Putamen (tissue), 1 donor: Measurements from ENCODE around the gene HDGF.

Experiments used
- DNase-seq: peaks from one replicate; pipeline ENCODE4 v3.0.0-alpha.2; 2016; ENCODE audit warnings: low spot score

HDGF gene

DNA sequence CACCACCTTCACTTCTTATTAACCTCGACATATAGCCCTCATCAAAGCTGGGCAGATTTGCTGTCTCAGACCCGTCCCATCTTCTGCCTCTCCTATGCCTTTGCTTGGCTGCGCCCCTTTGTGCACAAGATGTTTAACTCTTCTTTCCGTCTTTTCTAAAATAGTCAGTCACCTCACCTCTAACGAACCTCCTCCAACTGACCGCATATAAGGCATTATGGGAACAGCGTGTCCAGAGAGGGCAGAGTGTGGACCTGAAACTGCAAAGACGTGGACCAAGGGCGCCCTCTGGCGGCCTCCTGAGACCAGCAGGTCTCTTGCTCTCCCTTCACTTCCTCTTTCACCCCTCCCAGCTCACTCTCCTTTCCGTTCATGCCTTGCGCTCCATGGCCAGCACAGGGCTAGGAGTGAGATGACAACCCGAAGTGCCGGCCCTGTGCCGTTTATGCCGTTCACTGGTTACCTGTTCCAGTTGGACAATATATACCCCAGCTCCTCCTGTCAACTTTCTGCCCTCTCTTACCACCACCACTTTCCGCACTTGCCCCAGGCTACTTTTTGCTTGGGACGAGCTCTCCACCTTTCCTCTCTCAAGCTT is 25.7 kb downstream of the HDGF start:
- peak; percentile 80 for DNase-seq

DNA sequence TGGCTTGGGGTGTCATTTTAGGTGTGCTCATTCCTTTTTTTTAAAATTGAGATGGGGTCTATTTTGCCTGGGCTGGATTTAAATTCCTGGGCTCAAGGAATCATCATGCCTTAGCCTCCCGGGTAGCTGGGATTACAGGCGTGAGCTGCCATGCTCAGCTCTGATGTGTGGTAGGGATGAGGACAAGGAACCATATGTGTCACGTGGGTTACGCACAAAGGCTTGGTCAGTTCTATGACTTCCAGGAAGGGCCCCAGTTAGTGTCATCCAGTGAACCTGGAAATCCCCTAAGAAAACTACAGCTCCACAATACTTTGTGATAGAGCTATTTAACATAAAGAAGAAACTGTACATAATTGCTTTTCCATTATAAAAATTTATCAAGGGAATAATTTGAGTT is 29.9 kb downstream of the HDGF start:
- no peak for DNase-seq

DNA sequence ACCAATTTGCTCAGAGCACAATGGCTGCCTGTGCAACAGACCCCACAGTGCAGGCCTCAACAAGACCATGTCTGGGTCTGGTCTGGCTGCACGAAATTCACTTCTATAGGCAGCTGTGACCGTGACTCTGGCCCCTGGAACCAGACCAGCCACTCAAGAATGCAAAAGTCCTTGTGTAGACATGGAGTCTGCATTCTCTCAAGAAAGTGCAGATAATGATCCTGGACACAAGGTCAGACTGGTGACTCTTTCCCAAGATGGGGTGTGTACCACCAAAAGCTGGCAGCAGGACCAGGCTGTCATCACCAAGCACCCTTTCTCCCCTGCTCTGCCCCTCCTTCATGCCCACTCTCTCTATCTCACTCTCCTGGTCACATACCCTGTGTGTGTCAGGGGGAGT is 30.3 kb downstream of the HDGF start:
- no peak for DNase-seq

DNA sequence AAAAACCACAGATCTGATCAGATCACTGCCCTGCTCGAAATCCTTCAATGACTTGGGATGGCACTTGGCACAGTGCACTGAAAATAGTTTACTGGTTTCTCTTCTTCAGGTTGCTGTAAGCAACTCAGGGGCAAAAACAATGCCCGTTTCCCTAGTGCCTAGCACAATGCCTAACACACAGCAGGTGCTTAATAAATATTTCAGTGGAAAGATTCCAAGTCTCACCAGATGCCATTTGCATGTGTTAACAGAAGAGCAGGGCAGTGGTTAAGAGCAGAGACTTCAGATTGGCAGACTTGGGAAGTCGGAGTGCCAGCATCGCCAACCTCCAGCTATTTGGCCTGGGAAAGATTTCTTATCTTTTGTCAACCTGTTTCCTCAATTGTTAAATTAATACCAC is 34.1 kb downstream of the HDGF start:
- DNase-seq = no peak

DNA sequence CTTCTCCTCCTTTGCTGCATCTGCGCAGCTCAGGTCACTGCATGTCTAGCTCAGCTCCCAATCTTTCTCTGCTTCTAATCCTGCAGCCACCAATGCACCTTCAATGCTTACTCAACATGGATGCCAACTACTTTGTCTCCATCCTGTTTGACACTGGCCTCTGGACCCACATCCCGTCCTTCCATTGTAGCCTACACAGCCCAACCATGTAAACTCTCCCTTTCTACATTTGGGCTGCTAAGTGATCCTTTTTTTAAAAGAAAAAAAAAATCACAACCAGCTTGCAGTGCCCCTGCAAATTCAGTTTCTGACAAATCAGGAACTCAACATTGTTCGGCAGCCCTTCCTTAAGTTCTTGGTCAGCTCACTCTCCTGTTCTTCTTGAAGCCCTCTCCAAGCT is 36.6 kb downstream of the HDGF start:
- DNase-seq = no peak

DNA sequence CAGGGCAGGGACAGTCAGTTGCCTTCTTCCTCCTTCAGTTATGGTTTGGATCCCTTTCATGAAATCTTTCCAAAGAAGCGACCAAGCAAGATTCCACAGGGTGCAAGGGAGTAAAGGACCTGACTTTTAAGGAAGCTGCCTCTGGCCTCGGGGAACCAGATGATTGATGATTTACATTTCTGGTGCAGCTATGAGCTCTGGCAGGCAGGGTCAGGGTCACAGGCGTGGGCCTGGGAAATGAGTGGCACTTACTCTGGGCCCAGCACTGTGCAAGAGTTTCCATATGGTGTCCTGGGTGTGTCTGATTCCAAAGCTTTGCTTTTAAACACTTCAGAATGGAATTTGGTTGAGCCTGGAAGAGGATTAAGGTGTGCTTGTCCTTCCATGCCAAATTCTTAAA is 38.8 kb downstream of the HDGF start:
- DNase-seq = no peak

DNA sequence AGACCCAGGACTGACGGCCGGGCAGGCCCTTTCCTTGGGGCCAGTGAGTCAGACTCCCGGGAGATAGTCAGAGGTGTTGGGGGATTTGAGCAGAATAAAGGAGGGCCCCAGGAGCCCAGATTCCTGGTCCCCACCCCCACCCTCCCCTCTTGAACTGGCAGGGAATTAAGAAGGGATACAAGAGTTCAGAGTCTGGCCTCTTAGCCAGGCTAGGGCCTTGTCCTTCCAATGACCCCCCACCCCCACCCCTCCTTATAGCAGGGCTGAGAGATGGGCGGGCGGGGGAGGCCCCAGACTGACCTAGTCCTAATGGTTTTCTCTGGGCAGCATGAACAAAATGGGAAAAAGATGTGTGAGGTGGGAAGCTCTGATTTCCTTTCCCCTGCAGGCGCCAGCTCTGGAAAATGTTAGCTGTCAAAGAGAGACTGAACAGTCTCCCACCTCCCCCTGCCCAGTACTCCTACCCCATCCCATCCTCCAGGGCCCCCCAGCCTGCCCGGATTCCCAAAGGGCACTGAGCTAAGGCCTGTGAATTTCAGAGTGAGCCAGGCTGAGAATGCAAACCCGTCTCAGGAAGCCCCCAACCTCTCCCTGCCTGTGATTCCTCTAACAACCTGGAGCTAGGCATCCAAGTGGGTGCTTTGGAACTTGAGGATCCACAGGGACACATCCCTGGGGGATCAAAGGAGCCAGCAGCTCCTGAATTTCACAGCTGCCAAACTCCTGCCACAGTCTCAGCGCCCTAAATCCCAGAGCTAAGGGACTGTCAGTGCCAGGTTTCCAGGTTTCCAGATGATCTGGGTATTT is 40.3 kb downstream of the HDGF start:
- no peak for DNase-seq

DNA sequence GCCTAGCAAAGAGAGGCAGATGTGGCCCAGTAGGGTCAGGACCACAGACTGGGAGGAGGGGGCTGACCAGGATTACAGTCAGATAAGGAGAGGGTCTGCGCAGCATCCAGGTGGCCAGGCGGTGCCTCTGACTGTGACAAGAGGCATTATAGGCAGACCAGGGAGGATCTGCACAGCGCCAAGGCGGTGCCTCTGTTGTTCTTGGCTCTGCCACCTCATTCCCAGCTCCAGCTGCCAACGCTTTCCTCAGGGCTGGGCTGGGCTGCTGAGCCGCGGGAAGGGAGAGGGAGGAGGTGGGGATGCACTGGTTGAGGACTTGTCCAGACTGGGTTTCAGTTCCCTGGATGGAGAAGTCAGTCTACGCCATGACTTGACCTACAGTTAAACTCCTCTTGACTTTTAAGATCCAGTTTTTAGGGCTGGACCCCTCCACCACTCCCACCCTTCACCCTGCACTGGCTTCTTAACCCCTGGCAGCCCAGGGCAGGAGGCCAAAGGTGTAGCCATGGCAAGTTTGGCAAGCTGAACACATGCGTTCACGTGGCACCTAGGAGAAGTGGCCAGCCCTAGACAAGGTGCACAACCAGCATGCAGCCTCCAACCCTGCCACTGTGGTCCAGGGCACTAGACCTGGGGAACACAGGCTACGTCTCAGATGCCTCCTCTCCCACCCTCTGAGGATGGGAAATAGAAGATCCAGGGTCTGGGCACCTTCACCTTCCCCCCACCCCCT is 41.6 kb downstream of the HDGF start:
- no peak for DNase-seq

DNA sequence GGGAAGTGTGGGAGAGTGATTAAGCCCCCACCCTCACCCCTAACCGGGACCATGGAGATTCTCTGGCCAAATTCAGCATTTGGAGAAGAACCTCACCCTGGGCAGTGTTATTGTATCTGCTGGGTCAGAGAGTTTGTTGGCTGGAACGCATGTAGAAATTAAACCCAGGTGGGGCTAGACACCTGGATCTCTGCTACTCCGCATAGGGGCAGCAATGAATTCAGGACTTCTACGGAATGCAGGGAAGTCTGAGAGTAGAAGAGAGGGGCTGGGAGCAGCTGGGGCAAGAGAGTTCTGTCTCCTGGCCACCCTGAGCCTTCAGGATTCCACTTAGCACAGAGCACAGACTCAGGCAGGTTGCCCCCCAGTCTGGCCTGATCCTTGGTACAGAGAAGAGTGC is 42.4 kb downstream of the HDGF start:
- no peak for DNase-seq

DNA sequence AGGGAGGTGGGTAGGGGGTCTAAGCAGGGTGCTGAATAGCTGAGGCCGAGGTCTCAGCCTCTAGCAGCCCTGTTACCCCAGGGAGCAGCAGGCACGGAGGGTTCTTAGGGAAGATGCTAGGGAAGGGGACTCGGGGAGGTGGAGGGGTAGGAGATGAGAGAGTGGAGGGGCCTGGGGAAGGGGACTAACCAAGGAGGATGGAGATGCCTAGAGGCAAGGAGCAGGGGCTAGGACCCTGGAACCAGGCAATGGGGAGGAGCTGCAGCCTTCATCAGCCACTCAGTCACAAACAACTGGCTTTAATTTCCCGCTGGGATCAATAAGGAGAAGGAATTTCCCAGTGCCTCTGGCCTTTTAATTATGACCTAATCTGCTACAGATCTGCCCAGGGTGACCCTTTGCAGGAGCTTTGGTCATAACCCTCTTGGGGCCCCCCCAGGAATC is 43.2 kb downstream of the HDGF start:
- DNase-seq = no peak

DNA sequence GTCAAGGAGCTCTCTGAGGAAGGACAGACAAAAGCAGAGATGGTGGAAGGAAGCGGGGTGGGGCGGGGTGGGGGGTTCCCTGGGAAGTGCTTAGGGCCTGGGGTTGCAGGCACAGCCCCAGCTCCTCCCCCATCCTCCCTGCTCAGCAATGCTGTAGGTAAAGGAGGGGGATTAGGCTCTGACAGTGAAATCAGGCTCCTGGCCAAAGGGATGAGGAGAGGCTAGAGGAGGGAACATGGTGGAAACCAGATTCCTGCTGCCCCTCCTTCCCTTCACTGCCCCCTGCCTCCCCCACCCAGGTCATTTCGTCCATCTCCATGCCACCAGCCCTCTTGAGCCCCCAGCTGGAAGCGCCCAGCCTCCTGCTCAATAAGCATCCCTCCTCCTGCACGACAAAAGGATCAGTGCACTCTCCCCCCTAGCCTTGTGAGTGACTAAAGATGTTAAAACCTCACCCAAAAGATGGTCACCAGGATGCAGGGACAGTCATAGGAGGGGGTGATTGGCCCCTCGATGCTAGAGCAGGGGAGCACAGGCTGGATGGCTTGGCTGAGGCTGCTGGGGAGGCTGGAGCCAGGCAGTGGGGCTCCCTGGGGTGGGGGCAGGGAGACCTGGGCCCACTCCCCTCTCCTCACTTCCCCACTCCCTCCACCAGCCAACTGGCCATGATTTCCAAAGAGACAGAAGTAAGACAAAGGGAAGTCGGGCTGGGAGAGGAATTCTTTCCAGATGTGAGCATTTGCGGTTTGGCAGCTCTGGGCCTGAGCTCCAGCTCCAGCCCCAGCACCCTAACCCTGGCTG is 43.9 kb downstream of the HDGF start:
- no peak for DNase-seq

DNA sequence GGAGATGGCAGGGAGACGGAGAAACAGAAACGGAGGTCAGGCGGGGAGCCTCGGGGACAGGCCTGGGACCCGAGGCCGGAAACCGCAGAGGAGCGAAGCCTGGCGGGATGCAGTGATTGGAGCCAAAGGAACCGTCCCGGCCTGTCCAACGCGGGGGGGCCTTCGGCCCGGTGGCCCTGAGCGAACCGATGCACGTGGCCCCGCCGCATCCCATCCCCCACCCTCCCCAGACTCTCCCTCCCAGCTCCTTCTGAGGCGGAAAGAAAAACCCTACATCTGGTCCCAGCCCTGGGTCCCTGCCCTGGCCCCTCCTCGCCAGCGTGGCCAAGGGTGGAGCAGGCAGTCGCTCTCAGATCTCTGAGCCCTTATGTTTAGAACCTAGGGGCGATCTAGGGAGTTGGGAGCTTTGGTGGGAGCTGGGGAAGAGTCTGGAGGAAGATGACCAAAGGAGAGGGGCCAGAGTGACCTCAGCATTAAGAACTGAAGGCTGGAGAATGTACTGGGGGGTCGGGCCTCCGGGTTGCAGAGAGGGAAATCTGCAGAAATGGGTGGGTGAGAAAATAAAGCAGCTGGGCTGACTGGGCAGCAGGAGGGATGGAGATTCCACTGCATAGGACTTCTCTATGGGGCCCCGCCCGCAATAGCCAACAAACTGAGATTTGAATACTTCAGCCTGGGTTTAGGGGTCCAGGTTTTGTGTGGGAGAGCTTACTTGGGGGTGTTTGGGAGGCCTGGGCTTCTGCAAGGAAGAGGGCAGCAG is 44.6 kb downstream of the HDGF start:
- no peak for DNase-seq

DNA sequence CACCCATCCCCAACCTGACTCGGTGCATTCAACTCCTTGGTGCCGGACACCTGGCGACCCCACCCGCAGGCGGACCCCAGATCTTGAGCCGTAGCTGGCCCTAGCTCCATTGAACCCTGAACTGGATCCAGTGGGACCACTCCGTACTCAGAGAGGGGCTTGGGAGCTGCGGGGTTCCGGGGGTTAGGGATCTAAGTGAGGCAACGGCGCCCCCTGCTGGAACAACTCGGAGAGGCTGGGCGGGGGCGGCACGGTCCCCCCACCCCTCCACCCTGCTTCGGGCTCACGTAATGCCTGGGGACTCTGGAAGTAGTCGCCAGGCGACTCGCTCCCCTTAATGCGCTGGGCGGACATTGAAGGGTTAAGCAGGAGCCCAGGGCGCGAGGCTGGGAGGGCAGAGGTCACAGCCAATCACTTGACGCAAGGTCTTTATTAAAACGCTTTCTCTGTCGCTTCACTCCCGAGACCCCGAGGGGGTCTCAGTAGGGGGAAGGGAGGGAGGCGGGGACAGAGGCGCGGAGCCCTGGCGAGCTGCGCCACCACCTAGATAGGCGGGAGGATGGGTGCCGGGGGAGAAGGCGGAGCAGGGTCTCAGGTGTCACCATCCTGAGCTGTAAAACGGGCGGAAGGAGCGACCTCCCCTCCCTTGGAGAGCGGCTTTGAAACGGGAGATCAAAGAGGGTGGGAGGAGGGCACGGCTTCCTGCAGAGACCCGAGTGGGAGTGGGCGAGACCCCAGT is 45.4 kb downstream of the HDGF start:
- no peak for DNase-seq

DNA sequence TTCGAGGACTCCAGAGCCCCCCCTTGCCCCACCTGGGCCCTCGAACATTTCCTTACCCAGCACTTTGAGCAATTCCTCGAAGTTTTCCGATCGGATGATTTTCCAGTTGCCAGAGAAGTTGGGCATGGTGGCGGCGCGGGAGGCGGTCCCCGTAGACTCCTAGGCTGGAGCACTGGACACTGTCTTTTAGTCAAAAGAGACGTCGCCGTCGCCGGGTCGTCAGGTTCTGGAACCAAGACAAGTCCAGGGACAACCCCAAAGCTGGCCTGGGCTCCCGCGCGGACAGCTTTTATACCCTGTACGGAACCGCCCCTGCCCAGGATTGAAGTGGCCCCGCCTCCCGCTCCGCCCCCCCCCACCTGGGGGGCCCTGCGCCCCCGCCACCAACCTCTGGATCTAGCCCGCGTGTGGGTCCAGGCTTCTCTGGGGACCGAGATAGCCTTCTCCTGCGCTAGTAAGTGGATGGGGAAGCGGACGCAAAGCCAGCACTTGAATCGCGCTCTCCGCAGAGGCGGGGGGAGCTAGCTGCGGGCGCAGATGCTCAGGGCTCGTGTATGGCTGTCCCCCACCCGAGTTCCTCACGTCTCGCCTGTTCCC is 46.1 kb downstream of the HDGF start, which contains the start of gene CRABP2:
CRABP2 (minus strand) TSS at position 263 of the 597 bp plus-strand sequence; CDS start at position 126, 137 bp downstream.
- DNase-seq = no peak

DNA sequence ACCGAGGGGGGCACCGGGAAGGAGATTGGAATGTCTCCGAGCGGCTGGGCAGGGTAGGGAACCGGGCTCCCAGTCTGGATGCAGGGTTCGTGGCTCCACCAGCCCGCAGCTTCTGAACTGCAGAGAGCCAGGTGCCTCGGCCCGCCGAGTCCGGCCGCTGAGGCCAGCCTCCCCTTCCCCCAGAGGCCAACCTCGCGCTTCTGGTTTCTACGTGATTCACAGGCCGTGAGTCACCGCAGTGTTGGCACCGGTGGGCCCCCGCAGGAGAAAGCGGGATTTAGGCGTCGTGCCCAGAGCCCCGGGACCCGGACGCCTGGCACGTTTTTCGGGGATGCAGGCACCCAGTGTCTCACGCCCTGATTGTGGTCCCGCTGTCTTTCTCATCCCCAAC is 46.5 kb downstream of the HDGF start:
- DNase-seq = no peak

DNA sequence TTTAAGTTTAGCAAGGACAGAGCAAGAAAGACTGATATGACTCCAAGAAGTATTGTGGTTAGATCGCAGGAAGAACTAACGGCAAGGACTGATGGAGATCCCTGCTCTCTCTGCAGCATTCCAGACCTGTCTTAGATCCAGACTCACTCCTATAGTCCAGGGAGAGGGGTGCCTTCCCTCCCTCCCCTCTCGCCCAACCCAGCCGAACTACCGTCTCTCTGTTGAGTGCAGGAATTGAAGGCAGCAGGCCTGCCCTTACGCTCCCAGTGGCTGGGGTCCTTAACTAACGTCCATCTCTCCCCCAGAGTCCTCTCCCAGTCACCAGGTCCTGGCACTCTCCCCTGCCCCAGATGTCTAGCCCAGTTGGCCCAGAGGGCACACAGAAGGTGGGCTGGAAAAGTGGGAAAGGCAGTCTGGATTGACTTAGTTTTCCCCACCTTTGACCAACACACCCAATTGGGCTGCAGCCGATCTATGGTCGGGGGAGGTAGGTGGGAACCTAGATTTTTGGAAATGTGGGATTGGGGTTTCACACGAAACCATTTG is 47.2 kb downstream of the HDGF start:
- no peak for DNase-seq

DNA sequence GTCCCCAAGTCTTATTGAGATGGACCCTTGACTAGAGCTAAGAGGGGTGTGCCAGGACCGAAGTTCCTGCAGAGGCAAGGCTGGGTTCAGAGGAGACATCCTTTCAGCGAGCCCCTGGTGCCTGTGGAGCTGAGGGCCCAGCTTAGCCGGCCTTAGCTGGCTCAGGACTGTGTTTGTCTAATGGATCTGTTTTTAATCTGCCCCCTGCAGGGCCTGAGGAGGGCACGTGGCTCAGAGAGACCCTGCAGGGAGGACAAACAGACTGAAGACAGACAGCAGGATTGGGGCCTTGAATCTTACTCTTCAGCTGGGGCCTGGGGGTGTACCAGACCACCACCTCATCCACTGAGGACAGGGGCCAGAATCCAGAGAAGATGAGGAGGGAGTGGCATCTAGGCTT is 47.7 kb downstream of the HDGF start:
- no peak for DNase-seq

DNA sequence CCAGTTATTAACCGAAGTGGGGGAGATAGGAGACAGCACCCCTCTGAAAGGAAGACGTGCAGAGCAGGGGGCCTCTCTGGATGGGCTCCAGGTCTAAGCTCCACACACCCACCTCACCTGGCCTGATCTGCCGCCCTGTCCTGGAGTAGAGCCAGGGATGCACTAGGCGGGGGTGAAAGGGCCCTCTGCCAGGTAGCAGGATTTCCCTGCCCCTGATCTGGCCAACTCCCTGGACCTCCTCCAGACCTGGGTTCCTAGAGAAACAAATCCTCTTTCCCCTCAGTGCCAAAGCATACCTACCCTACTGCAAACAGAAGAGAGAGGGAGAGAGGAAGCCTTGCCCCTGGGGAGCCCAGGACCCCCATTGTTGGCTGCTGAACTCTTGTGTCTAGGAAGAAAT is 48.1 kb downstream of the HDGF start:
- DNase-seq = no peak

DNA sequence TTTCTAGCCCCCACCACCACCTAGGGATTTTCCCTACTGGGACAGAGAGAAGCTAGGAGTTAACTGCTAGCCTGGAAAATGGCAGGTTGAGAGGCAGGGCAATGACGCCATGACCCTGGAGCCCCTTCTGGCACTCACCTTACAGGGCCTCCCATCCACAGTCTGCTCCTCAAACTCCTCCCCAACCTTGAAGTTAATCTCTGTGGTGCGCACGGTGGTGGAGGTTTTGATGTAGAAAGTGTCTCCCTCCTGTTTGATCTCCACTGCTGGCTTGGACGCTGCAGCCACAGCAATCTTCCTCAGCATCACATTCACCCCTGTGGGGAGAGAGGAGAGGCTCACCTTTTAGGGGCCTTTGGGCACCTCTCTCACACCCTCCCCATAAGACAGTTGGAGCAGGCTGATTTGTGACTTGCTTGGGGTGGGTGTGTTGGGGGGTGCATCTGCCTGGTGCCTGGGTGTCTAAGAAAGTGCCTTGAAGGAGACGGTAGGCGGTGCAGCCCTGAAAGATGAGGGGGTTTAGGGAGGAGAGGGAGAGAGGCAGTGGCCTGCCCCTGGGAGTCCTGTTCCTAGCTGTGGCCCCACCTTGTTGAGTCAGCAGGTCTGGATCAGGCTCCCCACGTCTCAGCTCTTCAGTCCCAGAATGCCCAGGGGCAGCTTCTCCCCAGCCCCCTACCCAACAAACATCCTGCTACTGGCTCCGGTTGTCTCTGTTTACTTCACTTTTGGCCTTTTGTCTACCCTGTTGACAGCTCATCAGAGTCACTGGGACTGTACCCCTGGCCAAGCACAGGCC is 50.5 kb downstream of the HDGF start:
- DNase-seq = no peak
